H7 (cell line): Measurements from ENCODE around the gene PGAP3. TPM values are rescaled to one million over a fixed set of nuclear protein-coding genes. Genes with fewer than 3 reads are reported as not detected.
A peak's percentile ranks its signal among the peaks of the same experiment; 100 is the strongest.

Experiments used
- DNase-seq: peaks from one replicate; pipeline ENCODE4 v3.0.0; 2012
- H3K27me3 ChIP-seq: 2 replicates; pipeline ENCODE4 v1.6.0; 2011; ENCODE audit warnings: mild to moderate bottlenecking, low read length; ENCODE audit not compliant: control insufficient read depth, insufficient read depth
- H3K36me3 ChIP-seq: replicated peaks from 2 replicates; pipeline ENCODE4 v1.5.1; 2011; ENCODE audit warnings: low read length; ENCODE audit not compliant: control insufficient read depth, insufficient read depth
- H3K4me3 ChIP-seq: 2 replicates; pipeline ENCODE4 v1.5.1; 2011; ENCODE audit warnings: low read depth, mild to moderate bottlenecking, control low read depth, low read length, moderate library complexity; ENCODE audit not compliant: insufficient read depth
- total RNA-seq: library from RNA; depleted of rRNA; stranded (reverse); fragments of >200 nt; shearing (Covaris generic); gene quantifications from 2 replicates; pipeline ENCODE4 v1.2.3, GENCODE V29; 2014; rRNA removed

PGAP3 gene
- total RNA-seq, 1 experiment from 2014 or later = 17.6 TPM

DNA sequence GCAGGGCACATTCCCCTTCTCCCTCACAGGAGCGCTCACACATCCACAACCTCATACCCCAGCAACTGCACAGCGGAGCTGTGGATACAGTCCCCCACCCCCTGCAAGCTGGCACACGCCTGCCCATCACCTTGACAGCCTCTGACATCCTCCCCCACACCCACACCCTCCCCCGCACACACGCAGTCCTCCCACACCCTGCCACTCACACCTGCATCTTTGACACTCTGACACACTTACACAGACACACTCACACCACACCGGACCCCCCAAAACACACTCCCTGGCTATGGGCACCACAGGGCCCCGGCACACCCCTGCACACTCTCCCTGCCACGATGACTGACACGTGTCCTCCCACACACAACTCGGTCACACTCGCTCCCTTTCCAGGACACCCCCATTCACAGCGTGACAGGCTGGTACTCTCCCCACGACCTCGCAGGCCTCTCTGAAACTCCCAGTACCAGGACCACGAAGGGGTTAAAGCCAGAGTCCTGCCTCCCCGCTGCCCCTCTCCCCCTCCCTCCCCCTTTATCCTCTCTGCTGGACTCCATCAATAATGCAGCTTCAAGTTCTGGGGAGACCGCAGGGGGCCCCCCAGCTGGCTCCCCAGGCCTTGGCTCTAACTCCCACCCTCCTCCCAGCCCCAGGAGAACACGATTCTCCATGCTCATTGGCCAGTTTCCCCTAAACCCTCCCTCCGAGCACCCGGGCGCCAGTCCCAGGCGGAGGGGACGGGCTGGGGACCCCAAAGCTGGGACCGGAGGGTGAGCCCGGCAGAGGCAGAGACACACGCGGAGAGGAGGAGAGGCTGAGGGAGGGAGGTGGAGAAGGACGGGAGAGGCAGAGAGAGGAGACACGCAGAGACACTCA is 61.4 kb downstream of the PGAP3 start, which contains the start of gene PPP1R1B:
PPP1R1B (plus strand) TSS at position 782 of the 876 bp plus-strand sequence. CDS start 441 bp downstream, outside the sequence.
- peak; percentile 89 for DNase-seq
- Histone ChIP-seq H3K4me3 (peak within 1 kb of the TSS; percentile 69), H3K36me3 (no peaks in the 10 kb centered on the region), H3K27me3 (peaks cover 52% of the 10 kb centered on the region)

DNA sequence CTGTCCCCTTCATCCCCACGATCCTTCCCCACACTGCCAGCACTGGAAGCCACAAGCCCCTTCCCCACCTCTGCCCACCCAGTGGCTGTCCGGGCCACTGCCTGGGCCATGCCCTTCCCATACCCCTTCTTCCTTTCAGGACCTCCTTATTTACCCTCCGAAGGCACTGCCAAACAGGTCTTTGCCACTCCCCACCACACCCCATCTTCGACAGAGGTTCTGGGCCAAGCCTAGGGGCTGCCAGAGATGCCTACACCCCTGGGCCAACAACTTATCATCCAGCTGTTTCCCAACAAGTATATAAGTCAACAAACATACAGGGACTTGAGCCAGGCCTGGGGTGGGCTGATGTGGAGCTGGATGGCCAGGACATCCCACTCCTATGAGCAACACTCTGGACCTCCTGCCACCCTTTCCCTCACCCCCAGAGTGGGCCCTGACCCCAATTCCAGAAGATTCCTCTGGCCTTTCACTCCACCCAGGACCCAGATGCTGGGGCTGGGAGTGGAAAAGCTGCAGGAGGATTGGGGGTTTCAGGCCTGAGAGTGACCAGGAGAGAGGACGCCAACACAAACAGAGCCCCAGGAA is 62.6 kb downstream of the PGAP3 start:
- H3K27me3 ChIP-seq = peaks cover 60% of the 10 kb centered on the region

DNA sequence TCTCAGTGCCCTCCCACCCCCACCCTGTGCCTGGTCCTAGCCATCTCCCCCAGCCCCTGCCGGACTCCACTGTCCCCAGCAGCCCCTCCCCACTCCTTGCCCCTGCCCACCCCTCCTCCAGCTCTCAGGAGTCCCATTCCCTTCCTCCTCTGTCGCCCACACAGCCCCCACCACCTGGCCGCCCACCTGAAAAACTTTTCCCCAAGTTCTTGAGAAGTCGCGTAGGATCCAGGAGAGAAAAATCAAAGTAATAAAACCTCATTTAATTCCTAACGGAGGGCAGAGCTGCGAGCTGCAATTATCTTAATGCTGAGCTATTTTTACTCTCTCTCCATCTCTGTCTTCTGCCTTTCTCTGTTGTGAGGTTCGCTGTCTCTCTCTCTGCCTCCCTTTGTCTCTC is 63.5 kb downstream of the PGAP3 start:
- peaks cover 67% of the 10 kb centered on the region for H3K27me3 ChIP-seq
- H3K36me3 ChIP-seq = no peaks in the 10 kb centered on the region
- H3K4me3 ChIP-seq = no peak overlapping the region
- DNase-seq = no peak

More for the DNA sequence above, 62.6 kb downstream of the PGAP3 start:
- H3K4me3 ChIP-seq = no peak overlapping the region
- H3K36me3 ChIP-seq = no peaks in the 10 kb centered on the region
- no peak for DNase-seq

DNA sequence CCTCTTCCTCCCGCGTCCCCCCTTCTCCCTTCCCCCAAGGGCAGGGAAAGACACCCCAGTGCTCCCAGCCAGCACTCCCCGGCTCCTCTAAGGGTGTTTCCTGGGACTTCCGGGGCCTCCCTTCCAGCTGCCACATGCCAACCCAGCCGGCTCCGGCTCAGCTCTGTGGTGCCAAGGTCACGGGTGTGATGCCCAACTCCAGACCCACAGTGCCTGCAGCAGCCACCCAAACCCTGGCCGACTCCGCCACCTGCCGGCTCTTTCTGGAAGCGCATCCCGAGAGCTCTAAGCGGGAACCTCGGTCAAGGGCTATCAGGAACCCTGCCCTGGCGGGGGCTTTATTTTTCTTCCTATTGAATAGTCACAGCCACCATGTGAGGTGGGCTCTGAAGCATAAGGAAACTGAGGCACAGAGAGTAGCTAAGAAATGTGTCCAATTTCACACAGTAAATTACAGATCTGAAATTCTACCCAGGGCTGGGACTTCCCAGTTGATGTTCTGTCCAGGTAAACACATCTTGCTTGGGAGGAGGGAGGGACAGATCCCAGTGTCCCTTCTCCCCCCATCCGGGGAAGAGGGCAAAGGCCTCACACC is 64.4 kb downstream of the PGAP3 start:
- H3K36me3 ChIP-seq = no peaks in the 10 kb centered on the region
- H3K4me3 ChIP-seq = no peak overlapping the region
- peak; percentile 94 for DNase-seq
- H3K27me3 ChIP-seq = peaks cover 71% of the 10 kb centered on the region

DNA sequence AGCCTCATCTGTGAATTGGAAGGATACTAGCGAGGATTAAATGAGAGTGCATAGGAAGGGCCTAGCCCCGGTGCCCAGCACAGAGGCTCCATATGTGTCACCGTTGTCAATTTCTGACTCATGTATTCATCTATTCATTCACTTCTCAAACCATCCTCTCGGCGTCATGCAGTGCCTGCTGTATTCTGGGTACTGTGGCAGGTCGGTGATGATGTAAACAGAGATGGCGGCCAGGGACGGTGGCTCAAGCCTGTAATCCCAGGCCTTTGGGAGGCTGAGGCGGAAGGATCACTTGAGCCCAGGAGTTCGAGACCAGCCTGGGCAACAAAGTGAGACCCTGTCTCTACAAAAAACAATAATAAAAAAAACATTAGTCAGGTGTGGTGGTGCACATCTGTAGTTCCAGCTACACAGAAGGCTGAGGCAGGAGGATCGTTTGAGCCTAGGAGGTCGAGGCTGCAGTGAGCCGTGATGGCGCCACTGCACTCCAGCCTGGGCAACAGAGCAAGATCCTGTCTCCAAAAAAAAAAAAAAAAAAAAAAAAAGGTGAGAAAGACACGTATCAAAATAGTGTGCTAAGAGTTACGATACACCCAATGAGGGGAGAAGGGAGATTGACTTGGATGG is 65.4 kb downstream of the PGAP3 start:
- H3K4me3 ChIP-seq = no peak overlapping the region
- no peak for DNase-seq
- H3K27me3 ChIP-seq = peaks cover 67% of the 10 kb centered on the region
- H3K36me3 ChIP-seq = no peaks in the 10 kb centered on the region

DNA sequence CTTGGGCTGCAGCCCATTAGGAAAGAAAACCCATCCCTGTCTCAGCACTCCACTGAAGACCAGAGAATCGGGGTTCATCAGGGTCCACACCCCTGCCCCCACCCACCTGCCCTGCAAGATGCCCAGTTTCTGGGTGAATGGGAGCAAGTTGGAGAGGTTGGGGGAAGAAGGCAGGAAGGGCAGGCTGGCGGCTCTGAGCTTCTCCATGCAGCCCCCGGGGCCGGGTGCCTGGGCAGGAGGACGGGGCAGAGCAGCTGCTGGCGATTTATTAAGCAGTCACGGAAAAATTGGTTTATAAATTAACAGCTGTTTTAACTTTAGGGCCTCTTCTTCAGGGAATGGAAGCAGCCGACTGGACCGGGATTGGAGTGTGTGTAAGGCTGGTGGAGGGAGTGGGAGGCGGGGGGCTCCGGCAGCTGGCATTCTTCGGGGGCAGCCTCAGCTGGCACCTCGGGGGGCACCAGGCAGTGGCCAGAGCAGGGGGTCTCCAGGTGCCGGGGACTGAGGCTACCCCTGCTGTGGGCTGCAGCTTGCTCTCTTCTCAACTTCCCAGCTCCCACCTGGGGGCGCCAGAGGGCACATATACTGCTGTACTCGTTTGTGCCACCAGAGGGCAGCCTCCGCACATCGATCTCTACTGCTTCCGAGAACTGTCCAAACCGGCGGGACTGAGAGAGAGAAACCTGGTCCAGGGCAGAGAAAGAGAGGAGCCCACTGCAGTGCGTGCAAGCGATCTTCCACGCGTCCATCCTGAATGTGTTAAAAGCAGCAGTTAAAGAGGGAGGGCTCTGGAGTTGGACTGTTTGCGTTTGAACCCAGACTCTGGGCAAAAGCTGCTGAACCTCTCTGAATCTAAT is 66.1 kb downstream of the PGAP3 start:
- DNase-seq = peak; percentile 95
- H3K4me3 ChIP-seq = no peak overlapping the region
- no peaks in the 10 kb centered on the region for H3K36me3 ChIP-seq
- H3K27me3 ChIP-seq = peaks cover 67% of the 10 kb centered on the region

Other genes with a start within 250 kb of the PGAP3 start
- gene MED1, start 236.8 kb downstream of the PGAP3 start, total RNA-seq = 24.3 and 27.3 TPM in 2 replicates
- gene CDK12, start 226.6 kb downstream of the PGAP3 start, total RNA-seq = 31.1 and 34.3 TPM in 2 replicates
- gene NEUROD2, start 80.1 kb downstream of the PGAP3 start, total RNA-seq = not detected in 2 replicates
- 8.3 and 11.8 TPM in 2 replicates for gene PPP1R1B, start 61.1 kb downstream of the PGAP3 start, total RNA-seq
- gene STARD3, start 50.9 kb downstream of the PGAP3 start, total RNA-seq = 55.6 and 66.3 TPM in 2 replicates
- 0.69 and 2.7 TPM in 2 replicates for gene TCAP, start 22.7 kb downstream of the PGAP3 start, total RNA-seq
- gene PNMT, start 19.6 kb downstream of the PGAP3 start, total RNA-seq = 2.4 and 4.0 TPM in 2 replicates
- gene ERBB2, start 12.0 kb upstream of the PGAP3 start, total RNA-seq = 186 and 207 TPM in 2 replicates
- 47.7 and 56.1 TPM in 2 replicates for gene MIEN1, start 42.5 kb upstream of the PGAP3 start, total RNA-seq
- gene GRB7, start 49.9 kb upstream of the PGAP3 start, total RNA-seq = 34.3 and 61.6 TPM in 2 replicates
- 0.10 and 0.89 TPM in 2 replicates for gene IKZF3, start 176.3 kb upstream of the PGAP3 start, total RNA-seq
- gene ZPBP2, start 180.1 kb upstream of the PGAP3 start, total RNA-seq = not detected in 2 replicates
- gene GSDMB, start 230.6 kb upstream of the PGAP3 start, total RNA-seq = 3.3 and 6.0 TPM in 2 replicates
- 33.3 and 39.7 TPM in 2 replicates for gene ORMDL3, start 239.5 kb upstream of the PGAP3 start, total RNA-seq
- gene LRRC3C, start 239.7 kb upstream of the PGAP3 start, total RNA-seq = not detected in 2 replicates